Neural progenitor cell (in vitro differentiated cells): Measurements from ENCODE around the gene IL6R. TPM values are rescaled to one million over a fixed set of nuclear protein-coding genes. Genes with fewer than 3 reads are reported as not detected.

Experiments
- DNase-seq: peaks from one replicate; pipeline ENCODE4 v3.0.0-alpha.2; 2016; ENCODE audit warnings: low spot score
- H2AFZ ChIP-seq: fragments of 200-600 bp; sonication (generic); replicated peaks from 2 replicates; pipeline ENCODE4 v1.6.1; 2016; ENCODE audit warnings: antibody characterized with exemption
- H3F3A ChIP-seq: fragments of 200-600 bp; sonication (generic); 2 replicates; pipeline ENCODE4 v1.6.1; 2016; ENCODE audit warnings: antibody characterized with exemption, low read depth
- H3K27ac ChIP-seq: fragments of 200-600 bp; sonication (generic); 2 replicates; pipeline ENCODE4 v1.5.1; 2016; ENCODE audit warnings: mild to moderate bottlenecking
- H3K27me3 ChIP-seq: fragments of 200-600 bp; sonication (generic); 2 replicates; pipeline ENCODE4 v1.6.1; 2016; ENCODE audit warnings: mild to moderate bottlenecking, moderate library complexity
- H3K36me3 ChIP-seq: fragments of 200-600 bp; sonication (generic); 2 replicates; pipeline ENCODE4 v1.5.1; 2016
- H3K4me1 ChIP-seq: fragments of 200-600 bp; sonication (generic); 2 replicates; pipeline ENCODE4 v1.6.1; 2016; ENCODE audit warnings: mixed run types
- H3K4me2 ChIP-seq: fragments of 200-600 bp; sonication (generic); 2 replicates; pipeline ENCODE4 v1.6.1; 2016
- H3K4me3 ChIP-seq: fragments of 200-600 bp; sonication (generic); 2 replicates; pipeline ENCODE4 v1.5.1; 2016
- H3K79me2 ChIP-seq: fragments of 200-600 bp; sonication (generic); 2 replicates; pipeline ENCODE4 v1.6.1; 2016; ENCODE audit warnings: low read depth
- H3K9ac ChIP-seq: fragments of 200-600 bp; sonication (generic); 2 replicates; pipeline ENCODE4 v1.6.1; 2016
- H3K9me3 ChIP-seq: fragments of 200-600 bp; sonication (generic); 2 replicates; pipeline ENCODE4 v1.5.1; 2016; ENCODE audit warnings: low read depth
- H4K20me1 ChIP-seq: fragments of 200-600 bp; sonication (generic); 2 replicates; pipeline ENCODE4 v1.6.1; 2016; ENCODE audit warnings: low read depth
- H3K27ac Mint-ChIP-seq: 3 replicates; pipeline ENCODE4 v1.8.0; 2021; ENCODE audit warnings: mixed read lengths
- H3K27me3 Mint-ChIP-seq: 2 replicates; pipeline ENCODE4 v1.8.0; 2022; ENCODE audit warnings: low read depth, mild to moderate bottlenecking, inconsistent platforms, moderate library complexity, mixed read lengths; ENCODE audit not compliant: insufficient read depth
- H3K36me3 Mint-ChIP-seq: 3 replicates; pipeline ENCODE4 v1.8.0; 2021; ENCODE audit warnings: mixed read lengths
- H3K4me1 Mint-ChIP-seq: 3 replicates; pipeline ENCODE4 v1.8.0; 2021; ENCODE audit warnings: mixed read lengths
- H3K4me3 Mint-ChIP-seq: 3 replicates; pipeline ENCODE4 v1.8.0; 2021; ENCODE audit warnings: mild to moderate bottlenecking, moderate library complexity, mixed read lengths
- H3K9me3 Mint-ChIP-seq: 3 replicates; pipeline ENCODE4 v1.8.0; 2020; ENCODE audit warnings: mixed read lengths
- EZH2 ChIP-seq: fragments of 200-600 bp; sonication (generic); IDR thresholded peaks from 2 replicates; pipeline ENCODE4 v1.6.1; 2017; ENCODE audit warnings: antibody characterized with exemption, mild to moderate bottlenecking, moderate library complexity
- EZH2phosphoT487 ChIP-seq: fragments of 200-600 bp; sonication (generic); IDR thresholded peaks from 2 replicates; pipeline ENCODE4 v1.6.1; 2017; ENCODE audit warnings: antibody characterized with exemption
- total RNA-seq: library from RNA; depleted of rRNA; stranded (reverse); fragments of >200 nt; gene quantifications from 2 replicates; pipeline ENCODE4 v1.2.3, GENCODE V29; 2015; ENCODE audit warnings: low replicate concordance
- TF ChIP-seq, protein P1 (sequence below): fragments of 200-600 bp; sonication (generic); IDR thresholded peaks from 2 replicates; pipeline ENCODE4 v1.5.1; 2017; ENCODE audit warnings: antibody characterized with exemption, mild to moderate bottlenecking

IL6R gene
- total RNA-seq, 1 donor from 2014 or later = not detected

GRCh38 chr1:154463512-154463990, 58.4 kb downstream of the IL6R start:
- no peak for DNase-seq
- no peak overlapping the region for H3K4me3 ChIP-seq
- Mint-ChIP-seq H3K36me3 (no peaks in the 10 kb centered on the region), H3K9me3 (no peaks in the 10 kb centered on the region), H3K27me3 (peaks cover 9% of the 10 kb centered on the region), H3K4me1 (peaks cover 26% of the 10 kb centered on the region), H3K4me3 (no peak overlapping the region), H3K27ac (no peak overlapping the region)
- no peaks in the 10 kb centered on the region for H3K79me2 ChIP-seq
- no peak overlapping the region for H3K4me2 ChIP-seq
- H3K9ac ChIP-seq = no peak overlapping the region
- no peaks in the 10 kb centered on the region for H3K36me3 ChIP-seq
- H3K9me3 ChIP-seq = no peaks in the 10 kb centered on the region
- peaks cover 6% of the 10 kb centered on the region for H3K4me1 ChIP-seq
- H3K27ac ChIP-seq = no peak overlapping the region
- H2AFZ ChIP-seq = no peak overlapping the region
- H3K27me3 ChIP-seq = no peaks in the 10 kb centered on the region
- no peaks in the 10 kb centered on the region for H3F3A ChIP-seq
- H4K20me1 ChIP-seq = no peaks in the 10 kb centered on the region
- TF ChIP-seq EZH2phosphoT487 = no peak

- Mint-ChIP-seq H3K4me3 (no peak overlapping the region), H3K27ac (no peak overlapping the region), H3K4me1 (peaks cover 29% of the 10 kb centered on the region), H3K9me3 (no peaks in the 10 kb centered on the region), H3K27me3 (peaks cover 6% of the 10 kb centered on the region), H3K36me3 (no peaks in the 10 kb centered on the region)
- Histone ChIP-seq H2AFZ (no peak overlapping the region), H4K20me1 (no peaks in the 10 kb centered on the region), H3K4me1 (peaks cover 6% of the 10 kb centered on the region), H3K4me2 (no peak overlapping the region), H3K9ac (no peak overlapping the region), H3F3A (no peaks in the 10 kb centered on the region), H3K79me2 (no peaks in the 10 kb centered on the region), H3K4me3 (no peak overlapping the region), H3K27ac (no peak overlapping the region), H3K36me3 (no peaks in the 10 kb centered on the region), H3K9me3 (no peaks in the 10 kb centered on the region), H3K27me3 (no peaks in the 10 kb centered on the region)
- DNase-seq = no peak
- no peak for TF ChIP-seq EZH2phosphoT487
- TF ChIP-seq EZH2 = no peak
- TF ChIP-seq, protein P1, sequence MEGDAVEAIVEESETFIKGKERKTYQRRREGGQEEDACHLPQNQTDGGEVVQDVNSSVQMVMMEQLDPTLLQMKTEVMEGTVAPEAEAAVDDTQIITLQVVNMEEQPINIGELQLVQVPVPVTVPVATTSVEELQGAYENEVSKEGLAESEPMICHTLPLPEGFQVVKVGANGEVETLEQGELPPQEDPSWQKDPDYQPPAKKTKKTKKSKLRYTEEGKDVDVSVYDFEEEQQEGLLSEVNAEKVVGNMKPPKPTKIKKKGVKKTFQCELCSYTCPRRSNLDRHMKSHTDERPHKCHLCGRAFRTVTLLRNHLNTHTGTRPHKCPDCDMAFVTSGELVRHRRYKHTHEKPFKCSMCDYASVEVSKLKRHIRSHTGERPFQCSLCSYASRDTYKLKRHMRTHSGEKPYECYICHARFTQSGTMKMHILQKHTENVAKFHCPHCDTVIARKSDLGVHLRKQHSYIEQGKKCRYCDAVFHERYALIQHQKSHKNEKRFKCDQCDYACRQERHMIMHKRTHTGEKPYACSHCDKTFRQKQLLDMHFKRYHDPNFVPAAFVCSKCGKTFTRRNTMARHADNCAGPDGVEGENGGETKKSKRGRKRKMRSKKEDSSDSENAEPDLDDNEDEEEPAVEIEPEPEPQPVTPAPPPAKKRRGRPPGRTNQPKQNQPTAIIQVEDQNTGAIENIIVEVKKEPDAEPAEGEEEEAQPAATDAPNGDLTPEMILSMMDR = no peak
Observed at GRCh38 chr1:154465621-154466195, 60.6 kb downstream of the IL6R start.

DNA sequence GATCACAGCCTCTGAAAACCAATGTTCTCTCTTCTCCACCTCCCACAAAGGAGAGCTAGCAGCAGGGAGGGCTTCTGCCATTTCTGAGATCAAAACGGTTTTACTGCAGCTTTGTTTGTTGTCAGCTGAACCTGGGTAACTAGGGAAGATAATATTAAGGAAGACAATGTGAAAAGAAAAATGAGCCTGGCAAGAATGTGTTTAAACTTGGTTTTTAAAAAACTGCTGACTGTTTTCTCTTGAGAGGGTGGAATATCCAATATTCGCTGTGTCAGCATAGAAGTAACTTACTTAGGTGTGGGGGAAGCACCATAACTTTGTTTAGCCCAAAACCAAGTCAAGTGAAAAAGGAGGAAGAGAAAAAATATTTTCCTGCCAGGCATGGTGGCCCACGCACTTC, 61.1 kb downstream of the IL6R start:
- H3K27me3 Mint-ChIP-seq = peaks cover 9% of the 10 kb centered on the region
- TF ChIP-seq, protein P1 = no peak
- TF ChIP-seq EZH2phosphoT487 = no peak
- TF ChIP-seq EZH2 = no peak
- H3K36me3 ChIP-seq = no peaks in the 10 kb centered on the region
- H3K27ac ChIP-seq = no peak overlapping the region
- no peaks in the 10 kb centered on the region for H4K20me1 ChIP-seq
- H3K4me3 ChIP-seq = no peak overlapping the region
- H3K27ac Mint-ChIP-seq = no peak overlapping the region
- H3K4me1 ChIP-seq = peaks cover 6% of the 10 kb centered on the region
- peaks cover 27% of the 10 kb centered on the region for H3K4me1 Mint-ChIP-seq
- no peak overlapping the region for H3K9ac ChIP-seq
- H2AFZ ChIP-seq = no peak overlapping the region
- no peaks in the 10 kb centered on the region for H3K36me3 Mint-ChIP-seq
- no peaks in the 10 kb centered on the region for H3F3A ChIP-seq
- no peaks in the 10 kb centered on the region for H3K79me2 ChIP-seq
- no peak overlapping the region for H3K4me2 ChIP-seq
- no peak for DNase-seq
- H3K27me3 ChIP-seq = no peaks in the 10 kb centered on the region
- no peaks in the 10 kb centered on the region for H3K9me3 Mint-ChIP-seq
- H3K4me3 Mint-ChIP-seq = no peak overlapping the region
- no peaks in the 10 kb centered on the region for H3K9me3 ChIP-seq

- Histone ChIP-seq H3K9me3 (no peaks in the 10 kb centered on the region), H3K27me3 (no peaks in the 10 kb centered on the region), H3K27ac (no peak overlapping the region), H3K4me1 (peaks cover 6% of the 10 kb centered on the region), H3K36me3 (no peaks in the 10 kb centered on the region), H3K79me2 (no peaks in the 10 kb centered on the region), H3K9ac (no peak overlapping the region), H3K4me3 (no peak overlapping the region), H3K4me2 (no peak overlapping the region), H3F3A (no peaks in the 10 kb centered on the region), H4K20me1 (no peaks in the 10 kb centered on the region), H2AFZ (no peak overlapping the region)
- TF ChIP-seq, protein P1 = peak; percentile 21
- TF ChIP-seq EZH2phosphoT487 = no peak
- Mint-ChIP-seq H3K4me3 (no peak overlapping the region), H3K4me1 (peaks cover 27% of the 10 kb centered on the region), H3K27ac (no peak overlapping the region), H3K27me3 (peaks cover 9% of the 10 kb centered on the region), H3K36me3 (no peaks in the 10 kb centered on the region), H3K9me3 (no peaks in the 10 kb centered on the region)
- no peak for DNase-seq
Observed at GRCh38 chr1:154466921-154467417, 61.8 kb downstream of the IL6R start.
